HG03354 (cell line): ENCODE data around the gene SPINT1.

Source experiments
- ATAC-seq: cut with Tn5 transposase; IDR thresholded peaks from one replicate; pipeline ENCODE4 v1.9.1; 2021; ENCODE audit warnings: mild to moderate bottlenecking; ENCODE audit not compliant: unreplicated experiment, poor library complexity, severe bottlenecking

Gene SPINT1

GRCh38 chr15:40881351-40881750 lies 37.5 kb downstream of the SPINT1 start:
- no peak for ATAC-seq

GRCh38 chr15:40886586-40886985 lies 42.7 kb downstream of the SPINT1 start:
- ATAC-seq, result no peak

- no peak for ATAC-seq
Measured at GRCh38 chr15:40889112-40889511, 45.3 kb downstream of the SPINT1 start.

GRCh38 chr15:40891138-40891537 lies 47.3 kb downstream of the SPINT1 start:
- no peak for ATAC-seq

- no peak for ATAC-seq
Measured at GRCh38 chr15:40891810-40892446, 48.1 kb downstream of the SPINT1 start.

- ATAC-seq, result no peak
Measured at GRCh38 chr15:40892447-40893012, 48.7 kb downstream of the SPINT1 start.

GRCh38 chr15:40893019-40893670 lies 49.3 kb downstream of the SPINT1 start:
- ATAC-seq, result no peak

GRCh38 chr15:40893733-40894680 lies 50.2 kb downstream of the SPINT1 start, which contains the start of gene VPS18:
VPS18 (plus strand) TSS chr15:40894450; CDS start chr15:40894769, 319 bp downstream.
- ATAC-seq, result peak; percentile 90

- ATAC-seq, result peak; percentile 57
Measured at GRCh38 chr15:40894681-40895448, 51.0 kb downstream of the SPINT1 start.

- ATAC-seq, result no peak
Measured at GRCh38 chr15:40899536-40900207, 55.8 kb downstream of the SPINT1 start.

- ATAC-seq, result no peak
Measured at GRCh38 chr15:40900256-40901052, 56.6 kb downstream of the SPINT1 start.

- ATAC-seq, result no peak
Measured at GRCh38 chr15:40901053-40901443, 57.2 kb downstream of the SPINT1 start.

- ATAC-seq, result no peak
Measured at GRCh38 chr15:40902605-40903561, 59.0 kb downstream of the SPINT1 start.

GRCh38 chr15:40904552-40905201 lies 60.8 kb downstream of the SPINT1 start:
- no peak for ATAC-seq

- ATAC-seq, result peak; percentile 81
Measured at GRCh38 chr15:40906091-40906990, 62.5 kb downstream of the SPINT1 start.
